H1 (cell line): ENCODE results near the gene ADCY9. TPM values are rescaled to one million over a fixed set of nuclear protein-coding genes. Genes with fewer than 3 reads are reported as not detected.

Source experiments
- CTCF ChIA-PET: fragments of 300-600 bp; sonication (Branson Sonifier 250); formaldehyde crosslinking; loops from one replicate; lab custom pipeline; 2021; ENCODE audit not compliant: partially characterized antibody; lab: Charles Lee
- POLR2A ChIA-PET: fragments of 300-600 bp; sonication (Branson Sonifier 250); formaldehyde crosslinking; loops from one replicate; lab custom pipeline; 2021; ENCODE audit warnings: inconsistent platforms; ENCODE audit not compliant: partially characterized antibody; lab: Charles Lee
- DNase-seq, 2 experiments: peaks; one replicate each; pipeline versions ENCODE4 v3.0.0 to v3.0.0-alpha.2; 2010 to 2022; ENCODE audit warnings: low spot score in 2 of 2, low read depth in 1 of 2, mixed read lengths in 1 of 2
- FAIRE-seq: peaks from 2 replicates; lab custom pipeline; 2011; peaks lifted over from hg19 to GRCh38; lab: Jason Lieb, UNC
- H2AFZ ChIP-seq: 2 replicates; pipeline ENCODE4 v1.8.1; 2012; ENCODE audit warnings: low read length, inconsistent platforms
- H2AK5ac ChIP-seq: 2 replicates; pipeline ENCODE4 v1.6.1; 2013; ENCODE audit warnings: low read depth, low read length
- H2BK120ac ChIP-seq: replicated peaks from 2 replicates; pipeline ENCODE3; 2013; ENCODE audit warnings: low read depth, low read length, inconsistent platforms
- H2BK12ac ChIP-seq: 2 replicates; pipeline ENCODE4 v1.6.1; 2013; ENCODE audit warnings: low read depth, low read length
- H2BK15ac ChIP-seq: 2 replicates; pipeline ENCODE4 v1.6.1; 2013; ENCODE audit warnings: low read length
- H2BK20ac ChIP-seq: 2 replicates; pipeline ENCODE4 v1.6.1; 2013; ENCODE audit warnings: low read length
- H2BK5ac ChIP-seq: 2 replicates; pipeline ENCODE4 v1.6.1; 2013; ENCODE audit warnings: low read depth, low read length
- H3K14ac ChIP-seq: 2 replicates; pipeline ENCODE4 v1.6.1; 2013; ENCODE audit warnings: inconsistent platforms; ENCODE audit not compliant: insufficient read length
- H3K18ac ChIP-seq: 2 replicates; pipeline ENCODE4 v1.6.1; 2013; ENCODE audit warnings: low read length; ENCODE audit errors: extremely low read depth
- H3K23ac ChIP-seq: 2 replicates; pipeline ENCODE4 v1.6.1; 2013; ENCODE audit warnings: inconsistent platforms; ENCODE audit not compliant: insufficient read length
- H3K23me2 ChIP-seq: 2 replicates; pipeline ENCODE4 v1.6.1; 2013; ENCODE audit warnings: low read depth, low read length
- H3K27ac ChIP-seq: 2 replicates; pipeline ENCODE4 v1.6.1; 2011; ENCODE audit warnings: low read depth, low read length, inconsistent platforms
- H3K27me3 ChIP-seq, 4 experiments: replicated peaks in 1 of 4; 1 replicate in 1 of 4; 2 replicates in 3 of 4; pipeline versions ENCODE4 v1.6.1 to v1.8.1; 2011 to 2013; ENCODE audit warnings: low read length in 3 of 4, mild to moderate bottlenecking in 3 of 4, inconsistent platforms in 2 of 4, mixed read lengths in 2 of 4, moderate library complexity in 1 of 4; ENCODE audit not compliant: control insufficient read depth in 3 of 4, insufficient read depth in 3 of 4; ENCODE audit errors: extremely low read depth in 1 of 4
- H3K36me3 ChIP-seq, 4 experiments: 2 replicates each; pipeline versions ENCODE4 v1.6.1 to v1.8.1; 2011 to 2013; ENCODE audit warnings: mild to moderate bottlenecking in 4 of 4, low read length in 3 of 4, moderate library complexity in 2 of 4, control low read depth in 1 of 4, inconsistent platforms in 1 of 4; ENCODE audit not compliant: insufficient read depth in 4 of 4, control insufficient read depth in 2 of 4
- H3K4ac ChIP-seq: replicated peaks from 2 replicates; pipeline ENCODE3; 2013; ENCODE audit warnings: low read length, low read depth, mixed read lengths, inconsistent platforms; ENCODE audit not compliant: insufficient read length
- H3K4me1 ChIP-seq, 4 experiments: replicated peaks in 1 of 4; 1 replicate in 1 of 4; 2 replicates in 3 of 4; pipeline versions ENCODE4 v1.6.1 to v1.8.1; 2011 to 2013; ENCODE audit warnings: low read length in 3 of 4, inconsistent platforms in 2 of 4, mixed read lengths in 1 of 4; ENCODE audit not compliant: insufficient read depth in 4 of 4, control insufficient read depth in 3 of 4
- H3K4me2 ChIP-seq, 2 experiments: 2 replicates each; pipeline versions ENCODE4 v1.6.1 to v1.8.1; 2011 to 2013; ENCODE audit warnings: low read depth in 2 of 2, low read length in 2 of 2, control low read depth in 1 of 2, inconsistent platforms in 1 of 2, mild to moderate bottlenecking in 1 of 2; ENCODE audit not compliant: insufficient read depth in 1 of 2
- H3K4me3 ChIP-seq, 4 experiments: fragments of 200-600, 300-600 bp in 1 of 4; sonication (generic), shearing (Covaris generic), sonication (Bioruptor Twin) in 1 of 4; 2 replicates each; pipeline versions ENCODE4 v1.5.1 to v1.8.1; 2011 to 2016; ENCODE audit warnings: low read length in 4 of 4, low read depth in 3 of 4, control low read depth in 2 of 4, inconsistent platforms in 2 of 4, mild to moderate bottlenecking in 2 of 4, mixed read lengths in 1 of 4, moderate library complexity in 1 of 4; ENCODE audit not compliant: insufficient read depth in 2 of 4; ENCODE audit errors: extremely low read depth in 1 of 4
- H3K56ac ChIP-seq: replicated peaks from 2 replicates; pipeline ENCODE3; 2013; ENCODE audit warnings: low read depth, mild to moderate bottlenecking, mixed read lengths, low read length, inconsistent platforms; ENCODE audit not compliant: insufficient read length
- H3K79me1 ChIP-seq: 2 replicates; pipeline ENCODE4 v1.6.1; 2013; ENCODE audit warnings: low read depth, low read length, control low read depth
- H3K79me2 ChIP-seq, 2 experiments: 2 replicates each; pipeline versions ENCODE4 v1.6.1 to v1.8.1; 2012 to 2013; ENCODE audit warnings: low read length in 2 of 2, mild to moderate bottlenecking in 2 of 2, inconsistent platforms in 1 of 2; ENCODE audit not compliant: insufficient read depth in 2 of 2, control insufficient read depth in 1 of 2
- H3K9ac ChIP-seq, 4 experiments: replicated peaks in 1 of 4; 1 replicate in 1 of 4; 2 replicates in 3 of 4; pipeline versions ENCODE4 v1.6.1 to v1.8.1; 2011 to 2013; ENCODE audit warnings: low read depth in 3 of 4, low read length in 3 of 4, control low read depth in 2 of 4, mild to moderate bottlenecking in 2 of 4, moderate library complexity in 2 of 4, inconsistent platforms in 1 of 4; ENCODE audit errors: extremely low read depth in 1 of 4
- H3K9me3 ChIP-seq, 2 experiments: 2 replicates each; pipeline versions ENCODE4 v1.6.1 to v1.8.1; 2012 to 2013; ENCODE audit warnings: mild to moderate bottlenecking in 2 of 2, moderate library complexity in 2 of 2, control low read depth in 1 of 2, inconsistent platforms in 1 of 2, low read depth in 1 of 2, low read length in 1 of 2, mixed read lengths in 1 of 2; ENCODE audit not compliant: insufficient read depth in 2 of 2
- H4K20me1 ChIP-seq, 2 experiments: replicated peaks in 1 of 2; 2 replicates each; pipeline versions ENCODE3 to v1.8.1; 2011 to 2013; ENCODE audit warnings: inconsistent platforms in 2 of 2, low read length in 2 of 2, mild to moderate bottlenecking in 1 of 2; ENCODE audit not compliant: insufficient read depth in 2 of 2, control insufficient read depth in 1 of 2
- H4K5ac ChIP-seq: 2 replicates; pipeline ENCODE4 v1.6.1; 2013; ENCODE audit warnings: low read length, low read depth, mixed read lengths, inconsistent platforms; ENCODE audit not compliant: insufficient read length
- H4K8ac ChIP-seq: 2 replicates; pipeline ENCODE4 v1.8.0; 2013; ENCODE audit warnings: mild to moderate bottlenecking, moderate library complexity, low read length, inconsistent platforms; ENCODE audit not compliant: insufficient read depth; ENCODE audit errors: extremely low read depth
- H4K91ac ChIP-seq: replicated peaks from 2 replicates; pipeline ENCODE3; 2013; ENCODE audit warnings: low read length, mixed read lengths, inconsistent platforms; ENCODE audit not compliant: insufficient read length
- BACH1 ChIP-seq: IDR thresholded peaks from 2 replicates; pipeline ENCODE4 v1.6.1; 2012; ENCODE audit warnings: low read length, improper control_type of control experiment
- POU5F1 ChIP-seq: IDR thresholded peaks from 2 replicates; pipeline ENCODE4 v1.6.1; 2011; ENCODE audit warnings: low read depth, mild to moderate bottlenecking, low read length, moderate library complexity
- RBBP5 ChIP-seq: IDR thresholded peaks from 2 replicates; pipeline ENCODE4 v1.7.1; 2012; ENCODE audit warnings: low read depth, mild to moderate bottlenecking, inconsistent platforms, low read length, moderate library complexity, borderline replicate concordance
- RFX5 ChIP-seq: IDR thresholded peaks from 2 replicates; pipeline ENCODE4 v1.6.1; 2011; ENCODE audit warnings: low read depth, low read length, improper control_type of control experiment, borderline replicate concordance
- RXRA ChIP-seq: IDR thresholded peaks from 2 replicates; pipeline ENCODE4 v1.6.1; 2011; ENCODE audit warnings: low read depth, mild to moderate bottlenecking, low read length, moderate library complexity; ENCODE audit not compliant: insufficient read depth
- SAP30 ChIP-seq: fragments of 300-600 bp; sonication (generic); IDR thresholded peaks from 2 replicates; pipeline ENCODE4 v1.7.1; 2012; ENCODE audit warnings: low read length, moderate library complexity, mild to moderate bottlenecking, inconsistent platforms; ENCODE audit not compliant: insufficient read depth, insufficient replicate concordance
- SIRT6 ChIP-seq: IDR thresholded peaks from one replicate; pipeline ENCODE4 v1.7.1; 2012; ENCODE audit warnings: low read length, inconsistent platforms
- SIX5 ChIP-seq: IDR thresholded peaks from 2 replicates; pipeline ENCODE4 v1.6.1; 2011; ENCODE audit warnings: mild to moderate bottlenecking, low read depth, low read length
- TAF1 ChIP-seq: IDR thresholded peaks from 2 replicates; pipeline ENCODE4 v1.6.1; 2011; ENCODE audit warnings: mild to moderate bottlenecking, low read depth, low read length
- TCF12 ChIP-seq: IDR thresholded peaks from 2 replicates; pipeline ENCODE4 v1.6.1; 2011; ENCODE audit warnings: low read depth, mild to moderate bottlenecking, low read length
- TEAD4 ChIP-seq: IDR thresholded peaks from 2 replicates; pipeline ENCODE4 v1.6.1; 2012; ENCODE audit warnings: low read depth, low read length, inconsistent platforms, mixed read lengths
- USF2 ChIP-seq: IDR thresholded peaks from 2 replicates; pipeline ENCODE4 v1.6.1; 2011; ENCODE audit warnings: low read length, improper control_type of control experiment
- ZNF274 ChIP-seq: IDR thresholded peaks from 2 replicates; pipeline ENCODE4 v1.7.0; 2012; ENCODE audit warnings: low read length, borderline replicate concordance; ENCODE audit errors: extremely low read depth
- WGBS, 2 experiments: shearing (Covaris generic) in 1 of 2; methylation state at CpG; one replicate each; pipeline versions ENCODE4 v1.1.6 to v1.1.7; 2013 to 2015; ENCODE audit warnings: low lambda C conversion rate in 2 of 2, mixed read lengths in 2 of 2, inconsistent platforms in 1 of 2, low coverage in 1 of 2, missing lambda C conversion rate in 1 of 2; ENCODE audit not compliant: insufficient replicate concordance in 2 of 2, insufficient coverage in 1 of 2, insufficient read length in 1 of 2; ENCODE audit errors: extremely low coverage in 1 of 2, missing lambda C conversion rate in 1 of 2; 5-methylcytosine and 5-hydroxymethylcytosine counted together
- polyA plus RNA-seq, 7 experiments: library from polyadenylated mRNA; depleted of rRNA in 3 of 7; stranded (reverse) in 5 of 7; unstranded in 2 of 7; fragments of >200 nt in 5 of 7; fragments of 200-250 nt in 2 of 7; gene quantifications; 1 replicate in 5 of 7; 2 replicates in 1 of 7; 4 replicates in 1 of 7; pipeline versions ENCODE4 v1.2.1 to v1.2.3, GENCODE V29; 2011 to 2013; ENCODE audit warnings: missing spikeins in 2 of 7, mixed read lengths in 2 of 7
- total RNA-seq: library from RNA; stranded (reverse); fragmentation: NEBNext Ultra II Directional; extraction: Animal tissue kit (Norgen Biotek cat#: 25700); gene quantifications from 2 replicates; pipeline ENCODE4 v1.2.1, GENCODE V29; 2021

Gene ADCY9
- total and polyA plus RNA-seq, 2 of the 8 experiments (the other 6 are each of a cell fraction or from before 2014, with no cell fraction given), result 5.4 to 13.1 TPM

GRCh38 chr16:4081047-4081446 lies 35.2 kb downstream of the ADCY9 start:
- H3K23me2 ChIP-seq, result no peaks in the 10 kb centered on the region
- H3K4me2 ChIP-seq, result no peak overlapping the region
- ChIA-PET CTCF (interaction anchor here (1.2 kb wide), 1 partner anchor 173 kb away, joined by 4 read pairs; no protein-coding TSS in a partner anchor), POLR2A (interaction anchor here (0.8 kb wide), 1 partner anchor 116 kb away, joined by 3 read pairs; no protein-coding TSS in a partner anchor)
- H2BK12ac ChIP-seq, result no peak overlapping the region
- no peaks in the 10 kb centered on the region for H3K27me3 ChIP-seq
- no peak overlapping the region for H2BK20ac ChIP-seq
- no peak overlapping the region for H3K9ac ChIP-seq
- no peak overlapping the region for H2AK5ac ChIP-seq
- no peaks in the 10 kb centered on the region for H3K79me2 ChIP-seq
- no peaks in the 10 kb centered on the region for H3K9me3 ChIP-seq
- H3K4ac ChIP-seq, result no peak overlapping the region
- no peak overlapping the region for H2AFZ ChIP-seq
- no peak overlapping the region for H2BK5ac ChIP-seq
- H2BK15ac ChIP-seq, result no peak overlapping the region
- H3K23ac ChIP-seq, result no peak overlapping the region
- H3K4me1 ChIP-seq, result peaks cover 0 to 8% (median 4%) of the 10 kb centered on the region in 4 experiments; a peak in 4 of 7 replicates
- peaks cover 0 to 2% of the 10 kb centered on the region in 2 experiments for H4K20me1 ChIP-seq
- no peaks in the 10 kb centered on the region for H3K79me1 ChIP-seq
- H3K56ac ChIP-seq, result no peak overlapping the region
- H4K91ac ChIP-seq, result no peak overlapping the region
- WGBS, 2 experiments, result 81% methylated on average over 10 of the region's 10 CpGs; no CpG with 5 or more reads in 1 of the 2 experiments
- H3K14ac ChIP-seq, result no peak overlapping the region
- H4K8ac ChIP-seq, result peak overlapping the region; percentile 41; the same call in 1 of the 2 replicates
- H2BK120ac ChIP-seq, result no peak overlapping the region
- H3K36me3 ChIP-seq, result no peaks in the 10 kb centered on the region
- H3K18ac ChIP-seq, result no peak overlapping the region
- H4K5ac ChIP-seq, result no peak overlapping the region
- DNase-seq, result no peak
- H3K4me3 ChIP-seq, result no peak overlapping the region
- H3K27ac ChIP-seq, result no peak overlapping the region
- no peak for FAIRE-seq
- TF ChIP-seq SAP30, result no peak
- no peak for TF ChIP-seq RBBP5
- no peak for TF ChIP-seq RFX5
- no peak for TF ChIP-seq RXRA
- no peak for TF ChIP-seq POU5F1
- no peak for TF ChIP-seq TAF1
- no peak for TF ChIP-seq TCF12
- no peak for TF ChIP-seq TEAD4
- no peak for TF ChIP-seq ZNF274
- no peak for TF ChIP-seq SIX5
- no peak for TF ChIP-seq BACH1
- no peak for TF ChIP-seq USF2
- TF ChIP-seq SIRT6, result no peak
